ENCODE results near the gene SLC24A1.

SLC24A1 gene

GRCh38 chr15:65618560-65619109 lies 3.1 kb upstream of the SLC24A1 start:
- DNase-seq (ENCODE audit: low spot score) = no peak

GRCh38 chr15:65619626-65620290 lies 2.0 kb upstream of the SLC24A1 start:
- DNase-seq (ENCODE audit: low spot score) = no peak

- DNase-seq (ENCODE audit: low spot score) = no peak
Observed at GRCh38 chr15:65620833-65621232, 905 bp upstream of the SLC24A1 start.

- no peak for DNase-seq (ENCODE audit: low spot score)
Observed at GRCh38 chr15:65623103-65623502, 1.4 kb downstream of the SLC24A1 start.

GRCh38 chr15:65626856-65627255 lies 5.1 kb downstream of the SLC24A1 start:
- DNase-seq (ENCODE audit: low spot score) = no peak

- no peak for DNase-seq (ENCODE audit: low spot score)
Observed at GRCh38 chr15:65629548-65629947, 7.8 kb downstream of the SLC24A1 start.

GRCh38 chr15:65630760-65631159 lies 9.0 kb downstream of the SLC24A1 start:
- DNase-seq (ENCODE audit: low spot score) = no peak

GRCh38 chr15:65631503-65631902 lies 9.8 kb downstream of the SLC24A1 start:
- DNase-seq (ENCODE audit: low spot score) = no peak

GRCh38 chr15:65632780-65633375 lies 11.1 kb downstream of the SLC24A1 start:
- no peak for DNase-seq (ENCODE audit: low spot score)

- no peak for DNase-seq (ENCODE audit: low spot score)
Observed at GRCh38 chr15:65633752-65634151, 12.0 kb downstream of the SLC24A1 start.

- no peak for DNase-seq (ENCODE audit: low spot score)
Observed at GRCh38 chr15:65634356-65634755, 12.6 kb downstream of the SLC24A1 start.

- no peak for DNase-seq (ENCODE audit: low spot score)
Observed at GRCh38 chr15:65638109-65638508, 16.4 kb downstream of the SLC24A1 start.

- peak; percentile 77 for DNase-seq (ENCODE audit: low spot score)
Observed at GRCh38 chr15:65638681-65639089, 16.9 kb downstream of the SLC24A1 start.

- no peak for DNase-seq (ENCODE audit: low spot score)
Observed at GRCh38 chr15:65639509-65639908, 17.8 kb downstream of the SLC24A1 start.

- peak; percentile 35 for DNase-seq (ENCODE audit: low spot score)
Observed at GRCh38 chr15:65641768-65642475, 20.2 kb downstream of the SLC24A1 start.

- DNase-seq (ENCODE audit: low spot score) = no peak
Observed at GRCh38 chr15:65642594-65642993, 20.9 kb downstream of the SLC24A1 start.

- DNase-seq (ENCODE audit: low spot score) = no peak
Observed at GRCh38 chr15:65644282-65644681, 22.5 kb downstream of the SLC24A1 start.

GRCh38 chr15:65645392-65645791 lies 23.7 kb downstream of the SLC24A1 start:
- no peak for DNase-seq (ENCODE audit: low spot score)

GRCh38 chr15:65646486-65646885 lies 24.7 kb downstream of the SLC24A1 start:
- DNase-seq (ENCODE audit: low spot score) = no peak

GRCh38 chr15:65650312-65651041 lies 28.7 kb downstream of the SLC24A1 start:
- DNase-seq (ENCODE audit: low spot score) = no peak

- DNase-seq (ENCODE audit: low spot score) = no peak
Observed at GRCh38 chr15:65651042-65651322, 29.2 kb downstream of the SLC24A1 start.

All from globus pallidus (tissue), 1 donor.